Liver (tissue), 9 donors: ENCODE measurements around the gene AFAP1L2. TPM values are rescaled to one million over a fixed set of nuclear protein-coding genes. Genes with fewer than 3 reads are reported as not detected.
"Not testable (repeated sequence)": the region's sequence is repeated elsewhere in the genome, so short reads cannot be mapped to it uniquely, and the experiment has no call there.

Experiments used
- DNase-seq: peaks from one replicate; pipeline ENCODE4 v3.0.0-alpha.2; 2017; ENCODE audit warnings: low spot score
- H3K27ac ChIP-seq, 2 donors: one replicate each; pipeline ENCODE4 v1.7.0; 2013; ENCODE audit warnings: inconsistent platforms in 2 of 2, low read length in 2 of 2, control low read depth in 1 of 2, low read depth in 1 of 2, mild to moderate bottlenecking in 1 of 2
- H3K27me3 ChIP-seq, 4 donors: one replicate each; pipeline versions ENCODE4 v1.6.1 to v1.7.0; 2013; ENCODE audit warnings: low read length in 3 of 4, inconsistent platforms in 1 of 4, mild to moderate bottlenecking in 1 of 4, moderate library complexity in 1 of 4; ENCODE audit not compliant: control insufficient read depth in 4 of 4, insufficient read depth in 4 of 4
- H3K36me3 ChIP-seq, 4 donors: one replicate each; pipeline versions ENCODE4 v1.6.1 to v1.7.0; 2013; ENCODE audit warnings: low read length in 3 of 4, mild to moderate bottlenecking in 3 of 4, low read depth in 1 of 4, moderate library complexity in 1 of 4; ENCODE audit not compliant: control insufficient read depth in 4 of 4, insufficient read depth in 3 of 4
- H3K4me1 ChIP-seq, 4 donors: one replicate each; pipeline versions ENCODE4 v1.6.1 to v1.7.0; 2013; ENCODE audit warnings: low read length in 3 of 4, mild to moderate bottlenecking in 3 of 4, moderate library complexity in 1 of 4; ENCODE audit not compliant: control insufficient read depth in 4 of 4, insufficient read depth in 4 of 4
- H3K4me3 ChIP-seq, 3 donors: one replicate each; pipeline versions ENCODE4 v1.6.1 to v1.7.0; 2013; ENCODE audit warnings: low read length in 3 of 3, control low read depth in 1 of 3, low read depth in 1 of 3, mild to moderate bottlenecking in 1 of 3
- H3K9ac ChIP-seq, 2 donors: one replicate each; pipeline ENCODE4 v1.7.0; 2013; ENCODE audit warnings: low read length in 2 of 2, mild to moderate bottlenecking in 2 of 2, moderate library complexity in 2 of 2, control low read depth in 1 of 2, low read depth in 1 of 2
- H3K9me3 ChIP-seq, 4 donors: one replicate each; pipeline versions ENCODE4 v1.6.1 to v1.7.0; 2013; ENCODE audit warnings: low read length in 3 of 4; ENCODE audit not compliant: control insufficient read depth in 4 of 4
- ATF3 ChIP-seq: IDR thresholded peaks from 2 replicates; pipeline ENCODE4 v1.6.1; 2016; ENCODE audit warnings: antibody characterized with exemption
- CTCF ChIP-seq: fragments of 150-350 bp; IDR thresholded peaks from 2 replicates; pipeline ENCODE4 v1.5.1; 2017; ENCODE audit warnings: improper control_type of control experiment, low read depth, low read length; ENCODE audit not compliant: missing input control
- EGR1 ChIP-seq, 2 donors: IDR thresholded peaks; 2 replicates each; pipeline ENCODE4 v1.6.1; 2016 to 2018; ENCODE audit warnings: antibody characterized with exemption in 2 of 2, low read depth in 2 of 2
- FOXA1 ChIP-seq: IDR thresholded peaks from 2 replicates; pipeline ENCODE4 v1.6.1; 2016; ENCODE audit warnings: antibody characterized with exemption
- FOXA2 ChIP-seq: IDR thresholded peaks from 2 replicates; pipeline ENCODE4 v1.6.1; 2016; ENCODE audit warnings: antibody characterized with exemption
- GABPA ChIP-seq, 2 donors: IDR thresholded peaks in 1 of 2; conservative IDR thresholded peaks in 1 of 2; 2 replicates each; pipeline ENCODE4 v1.6.1; 2016; ENCODE audit warnings: antibody characterized with exemption in 2 of 2, mild to moderate bottlenecking in 1 of 2, moderate library complexity in 1 of 2
- HNF4A ChIP-seq, 2 donors: conservative IDR thresholded peaks; 2 replicates each; pipeline ENCODE4 v1.6.1; 2016; ENCODE audit warnings: antibody characterized with exemption in 2 of 2, mild to moderate bottlenecking in 2 of 2
- HNF4G ChIP-seq: IDR thresholded peaks from 2 replicates; pipeline ENCODE4 v1.6.1; 2016; ENCODE audit warnings: antibody characterized with exemption
- JUND ChIP-seq, 2 donors: IDR thresholded peaks; 2 replicates each; pipeline ENCODE4 v1.6.1; 2016; ENCODE audit warnings: antibody characterized with exemption in 2 of 2
- MAX ChIP-seq: IDR thresholded peaks from 2 replicates; pipeline ENCODE4 v1.6.1; 2016; ENCODE audit warnings: antibody characterized with exemption
- NR2F2 ChIP-seq: IDR thresholded peaks from 2 replicates; pipeline ENCODE4 v1.6.1; 2016; ENCODE audit warnings: antibody characterized with exemption
- RAD21 ChIP-seq, 2 donors: IDR thresholded peaks; 2 replicates each; pipeline ENCODE4 v1.6.1; 2016; ENCODE audit warnings: antibody characterized with exemption in 2 of 2, mild to moderate bottlenecking in 2 of 2
- REST ChIP-seq: IDR thresholded peaks from 2 replicates; pipeline ENCODE4 v1.6.1; 2016; ENCODE audit warnings: antibody characterized with exemption, mild to moderate bottlenecking
- RXRA ChIP-seq, 2 donors: IDR thresholded peaks; 2 replicates each; pipeline ENCODE4 v1.6.1; 2017 to 2018; ENCODE audit warnings: antibody characterized with exemption in 2 of 2, mild to moderate bottlenecking in 1 of 2
- SP1 ChIP-seq: IDR thresholded peaks from 2 replicates; pipeline ENCODE4 v1.6.1; 2018; ENCODE audit warnings: antibody characterized with exemption, mild to moderate bottlenecking
- TAF1 ChIP-seq: conservative IDR thresholded peaks from 2 replicates; pipeline ENCODE4 v1.6.1; 2016; ENCODE audit warnings: antibody characterized with exemption, mild to moderate bottlenecking
- YY1 ChIP-seq: IDR thresholded peaks from 2 replicates; pipeline ENCODE4 v1.6.1; 2016; ENCODE audit warnings: antibody characterized with exemption, mild to moderate bottlenecking
- ZBTB33 ChIP-seq: IDR thresholded peaks from 2 replicates; pipeline ENCODE4 v1.6.1; 2016; ENCODE audit warnings: antibody characterized with exemption
- WGBS: extraction: QIAGEN DNeasy Blood & Tissue Kit; methylation state at CpG from one replicate; pipeline ENCODE4 v1.1.7; 2013; 5-methylcytosine and 5-hydroxymethylcytosine counted together
- polyA plus RNA-seq, 2 donors: library from polyadenylated mRNA; stranded (reverse) in 1 of 2; unstranded in 1 of 2; fragments of 200-250 nt in 1 of 2; fragments of >200 nt in 1 of 2; fragmentation: Nextera tagmentation in 1 of 2; extraction: Ambion mirVana in 1 of 2; gene quantifications; one replicate each; pipeline versions ENCODE4 v1.2.1 to v1.2.3, GENCODE V29; 2013 to 2015
- total RNA-seq, 2 donors: library from RNA; depleted of rRNA; stranded (reverse); fragments of >200 nt; gene quantifications; one replicate each; pipeline ENCODE4 v1.2.3, GENCODE V29; 2014
- donor health status: healthy.
- donor health status: healthy.
- donor health status: healthy.
- donor health status: healthy.
- donor health status: healthy.

AFAP1L2 gene
- total and polyA plus RNA-seq, 4 donors, result 0.53 to 1.8 (median 1.3) TPM

- TF ChIP-seq EGR1 (IDR thresholded peaks at IDR 0.05; ENCODE audit: low read depth in 2 of 2) (no peak), SP1 (no peak)
Measured at GRCh38 chr10:114350751-114351150, 53.6 kb downstream of the AFAP1L2 start (continued).

- Histone ChIP-seq H3K9me3 (no peaks in the 10 kb centered on the region), H3K36me3 (no peaks in the 10 kb centered on the region), H3K9ac (no peak overlapping the region), H3K27me3 (no peaks in the 10 kb centered on the region), H3K4me3 (no peak overlapping the region), H3K27ac (no peak overlapping the region), H3K4me1 (no peaks in the 10 kb centered on the region)
- WGBS, result 63% methylated on average over 6 of the region's 6 CpGs
- DNase-seq, result no peak
- TF ChIP-seq NR2F2 (peak; percentile 89), SP1 (peak; percentile 10), EGR1 (IDR thresholded peaks at IDR 0.05; ENCODE audit: low read depth in 2 of 2) (no peak), RAD21 (IDR thresholded peaks at IDR 0.05) (no peak), MAX (no peak)
Measured at GRCh38 chr10:114349522-114350215, 54.6 kb downstream of the AFAP1L2 start.

GRCh38 chr10:114349071-114349470, 55.2 kb downstream of the AFAP1L2 start:
- not testable (repeated sequence) for H3K4me3 ChIP-seq, H3K27ac ChIP-seq, H3K9ac ChIP-seq, H3K36me3 ChIP-seq, H3K9me3 ChIP-seq, DNase-seq, H3K4me1 ChIP-seq, H3K27me3 ChIP-seq
- 92% methylated on average over 7 of the region's 7 CpGs for WGBS

GRCh38 chr10:114347791-114348190, 56.5 kb downstream of the AFAP1L2 start:
- H3K9me3 ChIP-seq, result no peaks in the 10 kb centered on the region
- no peaks in the 10 kb centered on the region for H3K36me3 ChIP-seq
- TF ChIP-seq RAD21 (IDR thresholded peaks at IDR 0.05) (no peak), HNF4A (conservative IDR thresholded peaks at IDR 0.05) (no peak), YY1 (no peak), ZBTB33 (no peak), REST (no peak), TAF1 (no peak), FOXA1 (no peak), ATF3 (no peak), RXRA (IDR thresholded peaks at IDR 0.05) (no peak), CTCF (no peak), SP1 (no peak), FOXA2 (no peak), MAX (no peak), NR2F2 (no peak), HNF4G (no peak), JUND (IDR thresholded peaks at IDR 0.05) (no peak), GABPA (IDR thresholded peaks at IDR 0.05 in 1 of 2, conservative IDR thresholded peaks at IDR 0.05 in 1 of 2) (no peak), EGR1 (IDR thresholded peaks at IDR 0.05; ENCODE audit: low read depth in 2 of 2) (no peak)
- WGBS, result 93% methylated on average over 2 of the region's 2 CpGs
- H3K27ac ChIP-seq, result no peak overlapping the region
- DNase-seq, result no peak
- H3K27me3 ChIP-seq, result no peaks in the 10 kb centered on the region
- H3K9ac ChIP-seq, result no peak overlapping the region
- H3K4me3 ChIP-seq, result no peak overlapping the region
- peaks cover 0 to 4% (median 0%) of the 10 kb centered on the region in 4 donors for H3K4me1 ChIP-seq
